SU-DHL-6 (cell line): ENCODE data around the gene ZDHHC1.

Source experiments
- EZH2phosphoT487 ChIP-seq: fragments of 200-600 bp; sonication (generic), shearing (Covaris generic); conservative IDR thresholded peaks from 2 replicates; pipeline ENCODE4 v1.6.1; 2018; ENCODE audit warnings: mild to moderate bottlenecking, antibody characterized with exemption, low read length, moderate library complexity, mixed read lengths
- TF ChIP-seq, protein P1 (sequence below): fragments of 200-600 bp; sonication (generic); IDR thresholded peaks from one replicate; pipeline ENCODE4 v1.5.1; 2017; ENCODE audit warnings: antibody characterized with exemption, mild to moderate bottlenecking, low read length, moderate library complexity; ENCODE audit not compliant: insufficient read depth, poor library complexity, severe bottlenecking

DNA sequence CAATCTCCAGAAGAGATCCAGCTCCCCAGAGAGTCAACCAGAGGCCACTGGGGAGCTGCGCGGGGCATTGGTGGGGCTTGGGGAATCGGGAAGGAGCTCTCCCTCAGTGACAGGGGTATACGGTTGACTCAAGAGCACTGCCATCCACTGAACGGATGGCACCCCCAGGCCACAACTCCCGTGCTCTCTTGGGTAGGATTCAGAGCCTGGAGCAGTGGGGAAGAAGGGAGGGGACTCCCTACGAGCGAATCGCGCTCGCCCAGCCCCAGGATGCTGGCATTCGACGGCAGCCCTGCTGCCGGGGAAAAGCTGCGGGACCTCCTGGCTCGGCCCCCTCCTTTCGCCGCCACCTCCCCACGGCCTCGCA, 22.5 kb downstream of the ZDHHC1 start:
- TF ChIP-seq, protein P1, sequence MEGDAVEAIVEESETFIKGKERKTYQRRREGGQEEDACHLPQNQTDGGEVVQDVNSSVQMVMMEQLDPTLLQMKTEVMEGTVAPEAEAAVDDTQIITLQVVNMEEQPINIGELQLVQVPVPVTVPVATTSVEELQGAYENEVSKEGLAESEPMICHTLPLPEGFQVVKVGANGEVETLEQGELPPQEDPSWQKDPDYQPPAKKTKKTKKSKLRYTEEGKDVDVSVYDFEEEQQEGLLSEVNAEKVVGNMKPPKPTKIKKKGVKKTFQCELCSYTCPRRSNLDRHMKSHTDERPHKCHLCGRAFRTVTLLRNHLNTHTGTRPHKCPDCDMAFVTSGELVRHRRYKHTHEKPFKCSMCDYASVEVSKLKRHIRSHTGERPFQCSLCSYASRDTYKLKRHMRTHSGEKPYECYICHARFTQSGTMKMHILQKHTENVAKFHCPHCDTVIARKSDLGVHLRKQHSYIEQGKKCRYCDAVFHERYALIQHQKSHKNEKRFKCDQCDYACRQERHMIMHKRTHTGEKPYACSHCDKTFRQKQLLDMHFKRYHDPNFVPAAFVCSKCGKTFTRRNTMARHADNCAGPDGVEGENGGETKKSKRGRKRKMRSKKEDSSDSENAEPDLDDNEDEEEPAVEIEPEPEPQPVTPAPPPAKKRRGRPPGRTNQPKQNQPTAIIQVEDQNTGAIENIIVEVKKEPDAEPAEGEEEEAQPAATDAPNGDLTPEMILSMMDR: no peak
- no peak for TF ChIP-seq EZH2phosphoT487
